PC-3 (cell line): ENCODE data around the gene TMEM132D. TPM values are rescaled to one million over a fixed set of nuclear protein-coding genes. Genes with fewer than 3 reads are reported as not detected.

Source experiments
- ATAC-seq: fragments of 200-7000 bp; cut with Tn5 transposase; 2 replicates; pipeline ENCODE4 v1.9.1; 2020; ENCODE audit warnings: mild to moderate bottlenecking, moderate library complexity
- BruUV-seq: library from RNA; stranded (reverse); fragments of 400-500 nt; replicated peaks from 2 replicates; lab custom pipeline; 2021; lab: Mats Ljungman, UMichigan
- CTCF ChIA-PET: fragments of 300-600 bp; sonication (Branson Sonifier 250); formaldehyde crosslinking; loops from one replicate; lab custom pipeline; 2022; ENCODE audit warnings: antibody characterized with exemption; lab: Charles Lee
- POLR2A ChIA-PET: fragments of 300-600 bp; sonication (Branson Sonifier 250); formaldehyde crosslinking; loops from one replicate; lab custom pipeline; 2022; ENCODE audit warnings: antibody characterized with exemption; ENCODE audit not compliant: unreplicated experiment; lab: Charles Lee
- DNase-seq: peaks from one replicate; pipeline ENCODE4 v3.0.0-alpha.2; 2015
- H2AFZ ChIP-seq: fragments of 300-600 bp; sonication (generic); 2 replicates; pipeline ENCODE4 v1.6.0; 2016; ENCODE audit warnings: antibody characterized with exemption, low read length
- H3F3A ChIP-seq: fragments of 300-600 bp; sonication (generic); one replicate; pipeline ENCODE4 v1.6.0; 2017; ENCODE audit warnings: antibody characterized with exemption, low read length, control low read depth, mild to moderate bottlenecking; ENCODE audit not compliant: unreplicated experiment
- H3K27ac ChIP-seq: fragments of 300-600 bp; sonication (generic); 2 replicates; pipeline ENCODE4 v1.5.1; 2016; ENCODE audit warnings: mild to moderate bottlenecking, low read length
- H3K27me3 ChIP-seq: fragments of 300-600 bp; sonication (generic); 2 replicates; pipeline ENCODE4 v1.6.1; 2016; ENCODE audit warnings: low read length, mixed read lengths
- H3K36me3 ChIP-seq: fragments of 300-600 bp; sonication (generic); 2 replicates; pipeline ENCODE4 v1.6.1; 2016; ENCODE audit warnings: low read depth, mixed run types, low read length, mixed read lengths
- H3K4me1 ChIP-seq: fragments of 300-600 bp; sonication (generic); 2 replicates; pipeline ENCODE4 v1.5.1; 2016; ENCODE audit warnings: low read length; ENCODE audit not compliant: insufficient read depth
- H3K4me2 ChIP-seq: fragments of 300-600 bp; sonication (generic); 2 replicates; pipeline ENCODE4 v1.6.0; 2016; ENCODE audit warnings: low read length
- H3K4me3 ChIP-seq: fragments of 300-600 bp; sonication (generic); 2 replicates; pipeline ENCODE4 v1.5.1; 2016; ENCODE audit warnings: mild to moderate bottlenecking, low read length, mixed read lengths
- H3K79me2 ChIP-seq: fragments of 300-600 bp; sonication (generic); 2 replicates; pipeline ENCODE4 v1.6.1; 2017; ENCODE audit warnings: low read length, mixed read lengths
- H3K9ac ChIP-seq: fragments of 300-600 bp; sonication (generic); 2 replicates; pipeline ENCODE4 v1.6.0; 2016; ENCODE audit warnings: mild to moderate bottlenecking, low read length
- H3K9me2 ChIP-seq: fragments of 300-600 bp; sonication (generic); replicated peaks from 2 replicates; pipeline ENCODE4 v1.6.1; 2016; ENCODE audit warnings: mixed run types, low read length, mixed read lengths
- H3K9me3 ChIP-seq: fragments of 300-600 bp; sonication (generic); 2 replicates; pipeline ENCODE4 v1.6.1; 2016; ENCODE audit warnings: low read length, mixed read lengths
- H4K20me1 ChIP-seq: fragments of 300-600 bp; sonication (generic); 2 replicates; pipeline ENCODE4 v1.6.1; 2016; ENCODE audit warnings: low read length, mixed read lengths
- EZH2 ChIP-seq: fragments of 300-600 bp; sonication (generic); IDR thresholded peaks from one replicate; pipeline ENCODE4 v1.6.1; 2017; ENCODE audit warnings: antibody characterized with exemption, mild to moderate bottlenecking, low read length; ENCODE audit not compliant: unreplicated experiment
- EZH2phosphoT487 ChIP-seq: fragments of 300-600 bp; sonication (generic); IDR thresholded peaks from 2 replicates; pipeline ENCODE4 v1.6.1; 2018; ENCODE audit warnings: mild to moderate bottlenecking, antibody characterized with exemption, low read length, borderline replicate concordance
- intact Hi-C: fragments of 100-400 bp; cut with micrococcal nuclease; formaldehyde crosslinking; loops from 2 replicates; pipeline ENCODE4 v1.9.0; 2023
- total RNA-seq: library from RNA; depleted of rRNA; stranded (reverse); fragments of >200 nt; gene quantifications from 2 replicates; pipeline ENCODE4 v1.2.3, GENCODE V29; 2014
- TF ChIP-seq, protein P1 (sequence below): fragments of 300-600 bp; sonication (generic); conservative IDR thresholded peaks from 2 replicates; pipeline ENCODE4 v1.5.1; 2017; ENCODE audit warnings: antibody characterized with exemption, low read depth, mild to moderate bottlenecking, low read length

TMEM132D gene
- total RNA-seq, 1 experiment from 2014 or later: not detected

DNA sequence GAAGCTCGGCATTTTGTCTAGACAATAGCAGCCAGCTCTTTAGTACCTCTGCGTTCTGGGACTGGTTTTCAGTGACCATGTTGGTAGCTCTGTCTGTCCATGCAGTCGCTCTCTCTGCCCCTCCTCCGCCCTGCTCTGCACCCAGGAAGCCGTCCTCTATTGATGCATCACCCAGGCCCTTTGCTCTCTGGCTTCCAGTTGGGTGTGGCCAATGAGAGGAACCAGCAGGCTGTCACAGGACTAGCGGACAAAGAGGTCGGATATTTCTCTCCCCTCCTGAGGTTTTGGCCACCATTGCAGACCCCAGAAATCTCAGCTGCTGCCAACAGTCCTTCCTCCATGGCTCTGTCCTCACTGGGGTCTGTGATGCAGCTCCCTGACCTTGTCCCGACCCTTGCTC lies 180.6 kb downstream of the TMEM132D start:
- Histone ChIP-seq H3K27me3 (peaks cover 55% of the 10 kb centered on the region), H3K27ac (no peak overlapping the region), H3F3A (no peaks in the 10 kb centered on the region), H2AFZ (no peak overlapping the region), H3K9me3 (no peaks in the 10 kb centered on the region), H3K9me2 (no peaks in the 10 kb centered on the region), H3K79me2 (no peaks in the 10 kb centered on the region), H3K4me3 (no peak overlapping the region), H3K4me2 (no peak overlapping the region), H3K36me3 (no peaks in the 10 kb centered on the region), H3K9ac (no peak overlapping the region), H3K4me1 (no peaks in the 10 kb centered on the region), H4K20me1 (no peaks in the 10 kb centered on the region)
- ATAC-seq (no peak), DNase-seq (no peak)
- intact Hi-C loops: no loop called here
- ChIA-PET CTCF (no interaction called here), POLR2A (no interaction called here)
- BruUV-seq: no TSS peak
- no peak for TF ChIP-seq EZH2
- TF ChIP-seq EZH2phosphoT487: no peak
- TF ChIP-seq, protein P1, sequence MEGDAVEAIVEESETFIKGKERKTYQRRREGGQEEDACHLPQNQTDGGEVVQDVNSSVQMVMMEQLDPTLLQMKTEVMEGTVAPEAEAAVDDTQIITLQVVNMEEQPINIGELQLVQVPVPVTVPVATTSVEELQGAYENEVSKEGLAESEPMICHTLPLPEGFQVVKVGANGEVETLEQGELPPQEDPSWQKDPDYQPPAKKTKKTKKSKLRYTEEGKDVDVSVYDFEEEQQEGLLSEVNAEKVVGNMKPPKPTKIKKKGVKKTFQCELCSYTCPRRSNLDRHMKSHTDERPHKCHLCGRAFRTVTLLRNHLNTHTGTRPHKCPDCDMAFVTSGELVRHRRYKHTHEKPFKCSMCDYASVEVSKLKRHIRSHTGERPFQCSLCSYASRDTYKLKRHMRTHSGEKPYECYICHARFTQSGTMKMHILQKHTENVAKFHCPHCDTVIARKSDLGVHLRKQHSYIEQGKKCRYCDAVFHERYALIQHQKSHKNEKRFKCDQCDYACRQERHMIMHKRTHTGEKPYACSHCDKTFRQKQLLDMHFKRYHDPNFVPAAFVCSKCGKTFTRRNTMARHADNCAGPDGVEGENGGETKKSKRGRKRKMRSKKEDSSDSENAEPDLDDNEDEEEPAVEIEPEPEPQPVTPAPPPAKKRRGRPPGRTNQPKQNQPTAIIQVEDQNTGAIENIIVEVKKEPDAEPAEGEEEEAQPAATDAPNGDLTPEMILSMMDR: no peak

DNA sequence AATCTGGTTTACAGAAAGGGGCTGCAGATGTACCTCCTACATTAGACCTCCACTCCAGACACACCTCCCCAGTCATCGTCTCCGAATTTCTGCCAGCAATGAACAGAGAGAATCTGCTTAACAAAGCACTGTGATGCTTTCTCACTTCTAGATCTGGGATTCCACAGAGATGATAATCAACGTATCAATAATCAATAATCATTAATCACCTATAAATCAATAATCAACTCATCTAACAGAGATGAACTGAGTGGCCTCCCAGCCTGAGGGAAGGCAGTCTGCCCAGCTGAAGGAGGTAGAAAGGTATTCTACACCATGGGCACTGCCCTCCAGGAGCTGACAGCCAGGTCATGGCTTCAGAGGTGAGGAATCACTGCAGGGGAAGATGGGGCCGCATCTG lies 183.2 kb downstream of the TMEM132D start:
- Histone ChIP-seq H3K79me2 (no peaks in the 10 kb centered on the region), H3K27me3 (peaks cover 58% of the 10 kb centered on the region), H3K9me3 (no peaks in the 10 kb centered on the region), H3K27ac (no peak overlapping the region), H3K4me1 (no peaks in the 10 kb centered on the region), H3K9ac (no peak overlapping the region), H3F3A (no peaks in the 10 kb centered on the region), H2AFZ (no peak overlapping the region), H3K36me3 (no peaks in the 10 kb centered on the region), H3K4me2 (no peak overlapping the region), H4K20me1 (no peaks in the 10 kb centered on the region), H3K9me2 (no peaks in the 10 kb centered on the region), H3K4me3 (no peak overlapping the region)
- CTCF ChIA-PET: no interaction called here
- BruUV-seq: no TSS peak
- DNase-seq: no peak
- TF ChIP-seq EZH2 (no peak), EZH2phosphoT487 (no peak)
- TF ChIP-seq, protein P1: no peak
- ATAC-seq: no peak
- POLR2A ChIA-PET: no interaction called here
- intact Hi-C loops: no loop called here

DNA sequence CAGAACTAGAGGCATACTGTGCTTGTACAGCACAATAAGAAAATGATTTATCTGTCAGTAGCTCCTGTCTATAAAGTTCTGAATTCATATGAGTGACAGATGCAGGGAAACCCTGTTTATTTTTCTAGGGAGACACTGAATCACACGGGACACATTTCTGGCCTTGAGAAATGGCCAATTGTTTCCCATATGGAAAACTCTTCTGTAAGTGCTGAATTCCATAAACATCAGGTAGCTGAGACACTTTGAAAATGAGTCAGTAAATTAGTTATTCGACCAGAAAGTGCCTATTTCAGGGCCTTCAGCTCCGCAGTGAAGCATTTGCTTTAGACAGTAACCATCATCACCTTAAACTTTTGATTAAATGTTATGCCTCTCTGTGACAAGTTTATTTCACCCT lies 184.4 kb downstream of the TMEM132D start:
- no TSS peak for BruUV-seq
- POLR2A ChIA-PET: no interaction called here
- no peak overlapping the region for H3K9ac ChIP-seq
- no peaks in the 10 kb centered on the region for H4K20me1 ChIP-seq
- H3K4me1 ChIP-seq: no peaks in the 10 kb centered on the region
- no peaks in the 10 kb centered on the region for H3F3A ChIP-seq
- intact Hi-C loops: no loop called here
- no peak for ATAC-seq
- no peak overlapping the region for H3K4me3 ChIP-seq
- H3K27ac ChIP-seq: no peak overlapping the region
- no peak for DNase-seq
- H3K27me3 ChIP-seq: peaks cover 52% of the 10 kb centered on the region
- no peak overlapping the region for H2AFZ ChIP-seq
- no peak for TF ChIP-seq EZH2
- TF ChIP-seq, protein P1: no peak
- TF ChIP-seq EZH2phosphoT487: no peak
- H3K9me3 ChIP-seq: no peaks in the 10 kb centered on the region
- no peak overlapping the region for H3K4me2 ChIP-seq
- no peaks in the 10 kb centered on the region for H3K36me3 ChIP-seq
- no peaks in the 10 kb centered on the region for H3K9me2 ChIP-seq
- CTCF ChIA-PET: no interaction called here
- no peaks in the 10 kb centered on the region for H3K79me2 ChIP-seq
